ENCODE results near the gene MNT. TPM values are rescaled to one million over a fixed set of nuclear protein-coding genes. Genes with fewer than 3 reads are reported as not detected.
A peak's percentile ranks its signal among the peaks of the same experiment; 100 is the strongest.

The MNT gene
- polyA plus RNA-seq, 2 of the 4 experiments (the other 2 are of a cell fraction) = 4.5 to 25.9 TPM

DNA sequence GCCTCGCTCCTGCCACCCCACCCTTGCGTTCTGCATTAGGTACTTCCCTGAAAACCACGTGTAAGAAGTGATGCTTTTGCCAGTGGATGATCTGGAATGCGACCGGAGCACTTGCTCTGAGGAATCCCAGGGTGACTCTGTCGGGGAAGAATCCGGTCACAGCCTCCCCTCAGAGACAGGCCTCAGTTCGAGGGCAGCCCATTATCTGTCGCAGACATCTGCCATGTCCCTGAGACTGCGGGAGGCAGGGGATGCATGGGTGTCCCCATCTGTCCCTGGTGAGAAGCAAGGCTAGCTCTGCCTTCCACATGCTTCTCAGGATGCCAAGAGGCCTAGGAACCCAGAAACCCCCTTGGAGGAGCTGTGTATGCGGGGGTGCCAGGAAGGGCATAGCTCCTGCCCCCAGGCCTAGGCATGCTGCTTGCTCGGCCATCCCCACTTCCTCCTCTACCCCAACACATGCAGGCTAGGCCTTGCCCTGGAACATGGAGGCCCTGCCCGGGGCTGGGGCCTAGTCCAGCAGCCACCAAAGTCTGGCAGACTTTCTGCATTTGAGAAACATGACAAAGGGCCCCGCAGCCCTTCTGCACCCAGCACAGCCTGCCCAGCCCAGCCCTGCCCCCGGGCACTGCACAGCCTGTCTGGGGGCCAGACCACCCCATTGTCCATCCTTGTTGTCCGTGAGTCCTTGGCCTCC, 20.5 kb downstream of the MNT start:
- no peak for ATAC-seq

DNA sequence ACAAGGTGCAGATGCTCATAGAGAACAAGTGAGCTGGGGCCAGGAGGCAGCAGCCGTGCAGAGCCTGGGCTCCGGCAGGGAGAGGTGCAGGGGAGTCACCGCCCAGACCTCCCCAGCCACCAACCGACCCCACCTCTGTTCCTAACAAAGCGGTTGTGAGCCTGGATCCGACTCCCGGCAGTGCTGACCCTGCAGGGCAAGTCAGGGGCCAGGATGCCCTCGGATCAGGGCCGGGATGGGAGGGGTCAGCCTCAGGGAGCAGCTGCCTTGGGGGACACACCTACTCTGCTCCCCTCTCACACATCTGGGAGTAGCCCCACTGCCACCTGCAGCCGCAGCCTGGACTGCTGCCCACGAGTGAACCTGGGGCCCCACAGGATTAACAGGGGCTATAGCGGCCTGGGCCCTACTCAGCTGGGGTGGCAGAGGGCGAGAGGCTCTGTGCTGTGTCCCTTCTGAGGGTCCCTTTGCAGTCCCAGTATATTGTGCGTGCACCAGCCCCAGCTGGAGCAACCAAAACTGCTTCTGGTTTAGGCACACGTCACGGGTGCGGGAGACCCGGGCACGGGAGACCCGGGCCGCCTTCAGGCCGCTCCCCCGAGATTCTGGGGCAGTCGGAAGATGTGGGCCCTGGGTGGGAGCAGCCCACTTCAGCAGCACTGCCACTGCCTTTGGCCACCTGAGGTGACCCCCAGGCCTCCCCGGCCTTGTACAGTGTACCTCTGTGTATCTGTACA, 21.2 kb downstream of the MNT start:
- no peak for FAIRE-seq
- Histone ChIP-seq H3K4me1 (peaks cover 5% of the 10 kb centered on the region; the same call in 1 of the 3 replicates), H3K4me3 (no peak overlapping the region), H3K4me2 (no peak overlapping the region), H3K27ac (no peak overlapping the region), H3K9me3 (no peaks in the 10 kb centered on the region)
- DNase-seq (ENCODE audit: low read depth in 1 of 2, low spot score in 1 of 2) = no peak
- ChIA-PET POLR2A (interaction anchor here (0.5 kb wide), 1 partner anchor 780 kb away, joined by 3 read pairs; no protein-coding TSS in a partner anchor), CTCF (interaction anchor here (0.5 to 24.9 kb wide), 7 partner anchors 9 to 120 kb away, joined by 3 to 1099 read pairs (median 3); partner anchors contain the start of gene MNT)
- 95% methylated on average over 21 of the region's 25 CpGs for WGBS (ENCODE audit: missing lambda C conversion rate)
- ATAC-seq = no peak; a peak in 1 of 6 replicates
- TF ChIP-seq RCOR1 (IDR thresholded peaks at IDR 0.05; ENCODE audit: low read depth, low read length) = no peak
- TF ChIP-seq, protein P1, sequence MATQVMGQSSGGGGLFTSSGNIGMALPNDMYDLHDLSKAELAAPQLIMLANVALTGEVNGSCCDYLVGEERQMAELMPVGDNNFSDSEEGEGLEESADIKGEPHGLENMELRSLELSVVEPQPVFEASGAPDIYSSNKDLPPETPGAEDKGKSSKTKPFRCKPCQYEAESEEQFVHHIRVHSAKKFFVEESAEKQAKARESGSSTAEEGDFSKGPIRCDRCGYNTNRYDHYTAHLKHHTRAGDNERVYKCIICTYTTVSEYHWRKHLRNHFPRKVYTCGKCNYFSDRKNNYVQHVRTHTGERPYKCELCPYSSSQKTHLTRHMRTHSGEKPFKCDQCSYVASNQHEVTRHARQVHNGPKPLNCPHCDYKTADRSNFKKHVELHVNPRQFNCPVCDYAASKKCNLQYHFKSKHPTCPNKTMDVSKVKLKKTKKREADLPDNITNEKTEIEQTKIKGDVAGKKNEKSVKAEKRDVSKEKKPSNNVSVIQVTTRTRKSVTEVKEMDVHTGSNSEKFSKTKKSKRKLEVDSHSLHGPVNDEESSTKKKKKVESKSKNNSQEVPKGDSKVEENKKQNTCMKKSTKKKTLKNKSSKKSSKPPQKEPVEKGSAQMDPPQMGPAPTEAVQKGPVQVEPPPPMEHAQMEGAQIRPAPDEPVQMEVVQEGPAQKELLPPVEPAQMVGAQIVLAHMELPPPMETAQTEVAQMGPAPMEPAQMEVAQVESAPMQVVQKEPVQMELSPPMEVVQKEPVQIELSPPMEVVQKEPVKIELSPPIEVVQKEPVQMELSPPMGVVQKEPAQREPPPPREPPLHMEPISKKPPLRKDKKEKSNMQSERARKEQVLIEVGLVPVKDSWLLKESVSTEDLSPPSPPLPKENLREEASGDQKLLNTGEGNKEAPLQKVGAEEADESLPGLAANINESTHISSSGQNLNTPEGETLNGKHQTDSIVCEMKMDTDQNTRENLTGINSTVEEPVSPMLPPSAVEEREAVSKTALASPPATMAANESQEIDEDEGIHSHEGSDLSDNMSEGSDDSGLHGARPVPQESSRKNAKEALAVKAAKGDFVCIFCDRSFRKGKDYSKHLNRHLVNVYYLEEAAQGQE (IDR thresholded peaks at IDR 0.05) = no peak
- TF ChIP-seq, protein P2, sequence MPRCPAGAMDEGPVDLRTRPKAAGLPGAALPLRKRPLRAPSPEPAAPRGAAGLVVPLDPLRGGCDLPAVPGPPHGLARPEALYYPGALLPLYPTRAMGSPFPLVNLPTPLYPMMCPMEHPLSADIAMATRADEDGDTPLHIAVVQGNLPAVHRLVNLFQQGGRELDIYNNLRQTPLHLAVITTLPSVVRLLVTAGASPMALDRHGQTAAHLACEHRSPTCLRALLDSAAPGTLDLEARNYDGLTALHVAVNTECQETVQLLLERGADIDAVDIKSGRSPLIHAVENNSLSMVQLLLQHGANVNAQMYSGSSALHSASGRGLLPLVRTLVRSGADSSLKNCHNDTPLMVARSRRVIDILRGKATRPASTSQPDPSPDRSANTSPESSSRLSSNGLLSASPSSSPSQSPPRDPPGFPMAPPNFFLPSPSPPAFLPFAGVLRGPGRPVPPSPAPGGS (IDR thresholded peaks at IDR 0.05) = no peak
- TF ChIP-seq KDM1A (IDR thresholded peaks at IDR 0.05; ENCODE audit: low read depth) = no peak
- TF ChIP-seq ZC3H11A (IDR thresholded peaks at IDR 0.05) = no peak
- TF ChIP-seq, protein P3, sequence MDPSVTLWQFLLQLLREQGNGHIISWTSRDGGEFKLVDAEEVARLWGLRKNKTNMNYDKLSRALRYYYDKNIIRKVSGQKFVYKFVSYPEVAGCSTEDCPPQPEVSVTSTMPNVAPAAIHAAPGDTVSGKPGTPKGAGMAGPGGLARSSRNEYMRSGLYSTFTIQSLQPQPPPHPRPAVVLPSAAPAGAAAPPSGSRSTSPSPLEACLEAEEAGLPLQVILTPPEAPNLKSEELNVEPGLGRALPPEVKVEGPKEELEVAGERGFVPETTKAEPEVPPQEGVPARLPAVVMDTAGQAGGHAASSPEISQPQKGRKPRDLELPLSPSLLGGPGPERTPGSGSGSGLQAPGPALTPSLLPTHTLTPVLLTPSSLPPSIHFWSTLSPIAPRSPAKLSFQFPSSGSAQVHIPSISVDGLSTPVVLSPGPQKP (IDR thresholded peaks at IDR 0.05; ENCODE audit: low read depth, low read length) = no peak
- TF ChIP-seq, protein P4, sequence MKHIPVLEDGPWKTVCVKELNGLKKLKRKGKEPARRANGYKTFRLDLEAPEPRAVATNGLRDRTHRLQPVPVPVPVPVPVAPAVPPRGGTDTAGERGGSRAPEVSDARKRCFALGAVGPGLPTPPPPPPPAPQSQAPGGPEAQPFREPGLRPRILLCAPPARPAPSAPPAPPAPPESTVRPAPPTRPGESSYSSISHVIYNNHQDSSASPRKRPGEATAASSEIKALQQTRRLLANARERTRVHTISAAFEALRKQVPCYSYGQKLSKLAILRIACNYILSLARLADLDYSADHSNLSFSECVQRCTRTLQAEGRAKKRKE (CRISPR knock-in tag; IDR thresholded peaks at IDR 0.05; ENCODE audit: low read depth) = no peak
- no peak for TF ChIP-seq CBX8 (IDR thresholded peaks at IDR 0.05)
- TF ChIP-seq EP300 (IDR thresholded peaks at IDR 0.05) = no peak
- TF ChIP-seq, protein P5, sequence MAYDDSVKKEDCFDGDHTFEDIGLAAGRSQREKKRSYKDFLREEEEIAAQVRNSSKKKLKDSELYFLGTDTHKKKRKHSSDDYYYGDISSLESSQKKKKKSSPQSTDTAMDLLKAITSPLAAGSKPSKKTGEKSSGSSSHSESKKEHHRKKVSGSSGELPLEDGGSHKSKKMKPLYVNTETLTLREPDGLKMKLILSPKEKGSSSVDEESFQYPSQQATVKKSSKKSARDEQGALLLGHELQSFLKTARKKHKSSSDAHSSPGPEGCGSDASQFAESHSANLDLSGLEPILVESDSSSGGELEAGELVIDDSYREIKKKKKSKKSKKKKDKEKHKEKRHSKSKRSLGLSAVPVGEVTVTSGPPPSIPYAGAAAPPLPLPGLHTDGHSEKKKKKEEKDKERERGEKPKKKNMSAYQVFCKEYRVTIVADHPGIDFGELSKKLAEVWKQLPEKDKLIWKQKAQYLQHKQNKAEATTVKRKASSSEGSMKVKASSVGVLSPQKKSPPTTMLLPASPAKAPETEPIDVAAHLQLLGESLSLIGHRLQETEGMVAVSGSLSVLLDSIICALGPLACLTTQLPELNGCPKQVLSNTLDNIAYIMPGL (CRISPR knock-in tag; IDR thresholded peaks at IDR 0.05; ENCODE audit: borderline replicate concordance) = no peak

More for the DNA sequence above, 20.5 kb downstream of the MNT start:
- FAIRE-seq = no peak
- CTCF ChIA-PET = interaction anchor here (0.5 to 24.9 kb wide), 10 partner anchors 8 to 92 kb away, joined by 3 to 1099 read pairs (median 32); partner anchors contain the start of gene MNT
- Histone ChIP-seq H3K9me3 (no peaks in the 10 kb centered on the region), H3K27ac (0 out of 6 replicates have a peak overlapping the region, but pooled peaks of 1 of the 2 experiments have one; percentile 10), H3K4me3 (no peak overlapping the region), H3K4me2 (no peak overlapping the region), H3K4me1 (peaks cover 5% of the 10 kb centered on the region; the same call in 1 of the 3 replicates)
- POLR2A ChIA-PET = interaction anchor here (0.5 to 3.8 kb wide), 2 partner anchors 12 to 781 kb away, joined by 3 to 41 read pairs; no protein-coding TSS in a partner anchor
- WGBS (ENCODE audit: missing lambda C conversion rate) = 81% methylated on average over 16 of the region's 16 CpGs
- TF ChIP-seq CHD4 (IDR thresholded peaks at IDR 0.05; ENCODE audit: borderline replicate concordance) (no peak), EP300 (IDR thresholded peaks at IDR 0.05) (no peak), ZFP36 (IDR thresholded peaks at IDR 0.05; ENCODE audit: borderline replicate concordance, partially characterized antibody) (no peak)
- TF ChIP-seq, protein P6, sequence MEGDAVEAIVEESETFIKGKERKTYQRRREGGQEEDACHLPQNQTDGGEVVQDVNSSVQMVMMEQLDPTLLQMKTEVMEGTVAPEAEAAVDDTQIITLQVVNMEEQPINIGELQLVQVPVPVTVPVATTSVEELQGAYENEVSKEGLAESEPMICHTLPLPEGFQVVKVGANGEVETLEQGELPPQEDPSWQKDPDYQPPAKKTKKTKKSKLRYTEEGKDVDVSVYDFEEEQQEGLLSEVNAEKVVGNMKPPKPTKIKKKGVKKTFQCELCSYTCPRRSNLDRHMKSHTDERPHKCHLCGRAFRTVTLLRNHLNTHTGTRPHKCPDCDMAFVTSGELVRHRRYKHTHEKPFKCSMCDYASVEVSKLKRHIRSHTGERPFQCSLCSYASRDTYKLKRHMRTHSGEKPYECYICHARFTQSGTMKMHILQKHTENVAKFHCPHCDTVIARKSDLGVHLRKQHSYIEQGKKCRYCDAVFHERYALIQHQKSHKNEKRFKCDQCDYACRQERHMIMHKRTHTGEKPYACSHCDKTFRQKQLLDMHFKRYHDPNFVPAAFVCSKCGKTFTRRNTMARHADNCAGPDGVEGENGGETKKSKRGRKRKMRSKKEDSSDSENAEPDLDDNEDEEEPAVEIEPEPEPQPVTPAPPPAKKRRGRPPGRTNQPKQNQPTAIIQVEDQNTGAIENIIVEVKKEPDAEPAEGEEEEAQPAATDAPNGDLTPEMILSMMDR (IDR thresholded peaks at IDR 0.05) = no peak
- TF ChIP-seq, protein P1 (IDR thresholded peaks at IDR 0.05) = no peak
- DNase-seq (ENCODE audit: low read depth in 1 of 2, low spot score in 1 of 2) = no peak
